ENCODE data around the gene GSTA2.
"Not testable (repeated sequence)": the region's sequence is repeated elsewhere in the genome, so short reads cannot be mapped to it uniquely, and the experiment has no call there.

Gene GSTA2

DNA sequence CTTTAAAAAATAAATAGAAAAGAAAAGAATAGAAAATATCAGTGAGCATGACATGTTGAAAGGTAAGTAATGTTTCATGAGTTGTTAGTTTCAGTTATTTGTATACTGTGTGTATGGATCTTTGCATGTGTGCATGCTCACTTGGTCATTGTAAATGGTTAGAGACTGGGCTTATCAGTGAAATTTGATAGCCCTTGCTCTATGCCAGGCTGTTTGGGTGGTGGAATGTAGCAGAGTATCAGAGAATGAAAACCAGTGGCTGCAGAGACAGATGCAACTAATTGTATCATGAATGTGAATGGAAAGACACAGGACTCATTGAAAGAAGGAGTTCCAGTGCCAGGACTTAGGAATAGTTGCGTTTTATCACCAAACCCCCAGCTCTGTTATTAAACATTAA is 4.2 kb downstream of the GSTA2 start:
- DNase-seq, result no peak

DNA sequence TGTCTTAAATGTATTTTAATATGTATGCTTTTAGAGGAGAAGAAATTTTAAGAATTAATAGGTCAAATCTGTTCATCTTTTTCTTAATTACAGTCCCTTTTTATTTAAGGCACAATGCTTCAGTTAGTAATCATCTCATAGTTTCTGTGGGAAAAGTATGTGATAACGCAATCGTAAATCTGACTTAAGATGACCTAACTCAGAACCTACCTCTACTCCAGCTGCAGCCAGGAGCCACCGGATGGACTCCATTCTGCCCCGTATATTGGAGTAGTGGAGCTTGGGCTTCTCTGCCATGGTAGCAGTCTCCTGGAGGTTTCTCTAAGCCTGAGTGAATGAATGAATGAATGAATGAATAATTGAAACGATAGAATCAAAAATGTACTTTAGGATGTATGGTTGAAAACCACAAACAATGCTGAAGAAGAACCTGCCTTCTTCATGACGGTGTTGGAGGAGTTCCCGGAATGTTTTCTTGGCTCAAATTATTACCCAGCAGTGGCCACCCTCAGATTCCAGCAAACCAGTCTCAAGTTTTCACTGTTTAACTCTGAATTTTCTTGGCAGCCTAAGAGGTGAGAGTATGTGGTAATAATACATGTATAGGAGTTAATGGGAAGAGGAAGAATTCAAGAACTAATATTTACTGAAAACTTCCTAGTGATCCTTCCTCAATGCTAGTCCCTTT is 5.5 kb downstream of the GSTA2 start:
- DNase-seq, result not testable (repeated sequence)

DNA sequence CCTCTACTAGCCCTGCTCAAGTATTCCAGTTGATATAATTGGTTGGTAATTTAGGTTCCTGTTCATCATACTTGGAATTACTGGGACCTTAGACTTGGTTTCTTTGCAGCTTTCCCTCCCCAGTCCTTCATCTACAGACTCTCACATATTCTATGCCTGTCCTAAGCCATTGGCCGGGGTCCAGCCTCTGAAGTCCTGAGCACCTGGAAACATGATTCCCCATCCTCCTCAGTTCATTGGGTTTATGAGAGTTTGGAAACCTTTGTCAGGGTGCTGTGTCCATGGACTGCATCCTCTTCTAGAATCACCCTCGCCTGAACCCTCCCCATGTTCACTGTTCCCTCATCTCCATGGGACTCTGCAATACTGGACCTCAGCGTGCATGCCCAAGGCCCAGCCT is 8.8 kb downstream of the GSTA2 start:
- no peak for DNase-seq

DNA sequence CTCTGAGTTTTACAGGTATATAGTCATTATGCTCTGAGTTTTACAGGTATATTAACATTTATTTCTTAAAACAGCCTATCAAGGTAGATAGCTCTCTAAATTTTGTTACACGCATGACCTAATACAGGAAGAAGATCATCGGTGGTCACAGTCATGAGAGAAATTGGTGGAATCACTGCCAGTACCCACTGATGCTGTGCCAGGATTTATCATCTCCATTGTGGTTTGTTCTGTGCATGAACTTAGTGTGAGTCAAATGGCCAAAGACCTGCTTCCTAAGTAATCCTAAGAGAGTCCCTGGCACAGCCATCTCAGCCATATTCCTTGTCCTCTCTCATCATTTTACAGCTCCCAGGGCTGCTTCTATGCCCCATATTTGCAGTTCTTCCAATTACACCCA is 10.1 kb downstream of the GSTA2 start:
- DNase-seq, result not testable (repeated sequence)

DNA sequence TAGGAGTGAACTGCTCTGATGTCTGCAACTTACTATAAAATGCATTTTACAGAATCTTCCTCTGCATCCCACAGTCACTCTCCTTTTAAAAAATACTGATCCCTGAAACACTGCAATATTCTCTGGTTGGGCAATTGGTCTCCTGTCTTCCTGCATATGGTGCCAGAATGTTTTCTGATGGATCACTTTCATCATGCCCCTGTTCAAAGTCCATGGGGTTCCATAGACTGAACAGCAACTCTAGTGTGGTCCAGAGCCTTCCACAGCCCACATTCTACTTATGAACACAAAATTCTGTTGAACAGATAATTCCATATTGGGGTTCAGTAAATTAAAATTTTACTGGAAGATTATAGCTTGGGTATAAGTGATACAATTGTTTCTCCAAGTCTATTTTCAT is 11.0 kb downstream of the GSTA2 start:
- DNase-seq, result no peak

DNA sequence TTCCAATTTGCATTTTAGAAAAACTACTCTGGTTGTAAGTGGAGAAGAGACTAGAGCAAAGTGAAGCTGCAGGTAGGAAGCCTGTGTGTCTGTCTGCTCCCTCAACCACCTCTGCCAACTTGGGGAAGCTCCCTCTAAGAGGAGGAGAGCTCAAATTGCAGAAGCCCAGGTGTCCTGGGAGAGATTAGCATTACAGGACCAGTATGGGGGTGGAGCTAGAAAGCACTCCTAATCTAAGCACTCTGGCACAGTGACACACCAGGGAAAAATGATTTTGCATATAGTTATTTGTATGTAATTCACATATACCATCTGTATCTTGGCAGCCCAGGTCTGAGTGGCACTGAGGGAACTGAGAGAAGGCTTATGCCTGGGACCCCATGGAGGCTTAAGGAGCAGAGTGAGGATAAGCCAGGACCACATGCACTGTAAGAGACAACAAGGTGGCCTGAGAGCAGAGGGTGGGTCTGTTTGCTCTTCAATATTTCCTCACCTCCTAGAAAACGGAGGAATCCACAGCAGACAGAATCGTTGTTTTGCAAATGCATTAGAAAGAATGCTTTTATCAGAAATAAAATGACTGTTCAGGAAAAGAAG is 13.6 kb downstream of the GSTA2 start:
- no peak for DNase-seq

DNA sequence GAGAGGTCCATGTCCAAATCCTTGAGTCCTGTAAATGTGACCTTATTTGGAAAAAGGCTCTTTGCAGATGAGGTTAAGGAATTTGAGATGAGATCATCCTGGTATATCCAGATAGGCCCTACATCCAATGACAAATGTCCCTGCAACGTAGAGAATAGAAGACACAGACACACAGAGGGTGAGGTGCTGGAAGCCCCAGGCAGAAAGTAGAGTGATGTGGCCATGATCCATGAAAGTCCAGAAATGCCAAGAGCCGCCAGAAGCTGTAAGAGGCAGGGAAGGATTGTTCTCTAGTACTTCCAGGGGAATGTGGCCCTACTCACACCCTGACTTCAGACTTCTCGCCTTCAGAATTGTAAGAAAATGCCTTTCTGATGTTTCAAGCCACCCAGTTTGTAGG is 16.0 kb downstream of the GSTA2 start:
- not testable (repeated sequence) for DNase-seq

DNA sequence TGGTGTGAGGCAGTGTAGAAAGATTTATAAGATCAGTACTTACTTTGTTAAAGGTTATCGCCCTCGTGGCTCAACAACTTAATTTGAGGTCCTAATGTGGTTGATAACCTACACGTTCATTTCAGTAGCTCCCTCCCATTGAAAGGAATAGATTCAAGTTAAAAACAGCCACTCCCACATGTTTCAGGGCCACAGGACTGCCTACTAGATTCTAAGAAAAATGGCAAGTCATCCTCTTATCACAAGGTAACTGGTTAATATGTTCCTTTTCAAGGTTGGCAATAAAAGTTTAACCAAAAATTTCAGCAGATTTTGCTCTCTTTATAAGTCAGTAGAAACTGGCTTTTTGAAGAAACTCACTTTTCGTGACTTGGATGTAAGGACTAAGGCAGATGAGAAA is 17.1 kb downstream of the GSTA2 start:
- no peak for DNase-seq

DNA sequence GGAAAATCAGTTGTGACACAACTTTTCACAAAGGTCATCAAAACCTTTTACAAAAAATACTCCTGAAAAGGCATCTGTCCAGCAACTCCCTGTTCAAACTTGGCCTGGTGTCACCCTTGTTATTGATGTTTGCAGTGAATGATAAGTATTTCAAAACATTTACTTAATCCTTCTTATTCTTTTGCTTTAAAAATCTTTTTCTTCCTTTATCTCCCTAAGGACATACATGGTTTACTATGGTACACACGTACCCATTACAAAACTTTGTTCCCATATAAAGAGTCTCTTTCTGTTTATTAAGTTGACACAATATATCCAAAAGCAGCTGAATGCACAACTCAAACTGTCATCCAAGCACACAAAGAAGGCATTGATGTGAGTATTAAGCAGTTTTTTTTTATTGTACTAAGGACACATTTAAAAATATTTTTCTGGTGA is 17.5 kb downstream of the GSTA2 start:
- DNase-seq, result no peak

DNA sequence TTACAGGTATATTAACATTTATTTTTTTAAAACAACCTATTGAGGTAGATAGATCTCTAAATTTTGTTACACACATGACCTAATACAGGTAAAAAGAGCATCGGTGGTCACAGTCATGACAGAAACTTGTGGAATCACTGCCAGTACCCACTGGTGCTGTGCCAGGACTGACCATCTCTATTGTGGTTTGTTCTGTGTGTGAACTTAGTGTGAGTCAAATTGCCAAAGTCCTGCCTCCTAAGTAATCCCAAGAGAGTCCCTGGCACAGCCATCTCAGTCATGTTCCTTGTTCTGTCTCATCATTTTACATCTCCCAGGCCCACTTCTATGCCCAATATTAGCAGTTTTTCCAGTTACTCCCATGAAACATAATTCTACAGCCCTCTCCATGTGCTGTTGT is 21.4 kb downstream of the GSTA2 start:
- DNase-seq, result no peak

DNA sequence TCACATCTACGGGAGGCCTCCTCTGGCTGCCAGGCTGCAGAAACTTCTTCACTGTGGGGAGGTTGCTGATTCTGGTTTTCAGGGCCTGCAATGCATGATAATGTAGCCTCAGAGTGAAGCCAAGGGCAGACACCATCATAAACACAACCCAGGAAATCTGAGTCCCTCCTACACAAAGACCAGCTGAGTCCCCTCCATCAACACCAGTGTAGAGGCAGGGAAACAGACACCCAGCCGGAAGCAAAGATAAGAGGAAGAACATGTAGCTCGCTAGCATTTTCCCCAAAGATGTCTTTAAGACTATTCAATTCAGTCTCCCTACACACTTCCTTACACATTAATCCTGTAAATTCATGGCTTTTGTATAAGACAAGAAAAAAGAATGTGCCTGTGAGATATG is 23.6 kb downstream of the GSTA2 start:
- no peak for DNase-seq

DNA sequence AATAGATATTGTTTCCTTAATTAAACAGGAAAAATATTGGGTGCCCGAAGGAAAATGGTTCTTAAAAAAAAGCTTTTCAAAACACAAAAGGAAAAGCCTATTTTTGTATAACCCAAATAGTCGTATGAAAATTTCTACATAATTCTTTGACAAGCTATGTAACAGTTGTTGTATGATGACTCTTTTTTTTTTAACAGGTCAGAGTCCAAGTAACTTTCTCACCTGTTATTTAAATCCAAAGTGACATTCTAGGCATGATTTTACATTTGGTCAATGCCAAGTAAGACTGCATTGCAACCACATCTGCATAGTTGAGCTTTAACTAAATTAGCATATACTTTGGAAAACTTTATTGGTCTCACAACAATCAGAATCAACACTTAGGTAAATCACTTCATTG is 24.1 kb downstream of the GSTA2 start:
- DNase-seq, result no peak

DNA sequence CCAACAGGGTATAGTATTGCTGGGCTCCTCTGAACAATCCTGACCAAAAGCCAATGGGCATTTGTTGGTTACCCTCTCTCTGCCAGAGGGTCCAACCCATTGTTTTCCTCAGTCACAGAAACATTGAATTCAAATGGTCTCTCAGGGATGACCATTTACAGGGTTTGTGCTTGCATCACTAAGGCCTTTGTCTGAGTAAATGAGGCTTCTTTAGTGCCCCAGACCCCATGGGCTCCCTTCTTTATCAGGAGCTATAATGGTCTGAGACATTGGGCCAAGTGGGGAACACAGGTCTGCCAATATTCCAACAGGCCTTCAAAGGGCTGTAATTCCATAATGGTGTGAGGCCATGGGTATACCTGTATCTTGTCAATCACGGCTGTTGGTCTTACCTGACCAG is 27.1 kb downstream of the GSTA2 start:
- DNase-seq, result no peak

DNA sequence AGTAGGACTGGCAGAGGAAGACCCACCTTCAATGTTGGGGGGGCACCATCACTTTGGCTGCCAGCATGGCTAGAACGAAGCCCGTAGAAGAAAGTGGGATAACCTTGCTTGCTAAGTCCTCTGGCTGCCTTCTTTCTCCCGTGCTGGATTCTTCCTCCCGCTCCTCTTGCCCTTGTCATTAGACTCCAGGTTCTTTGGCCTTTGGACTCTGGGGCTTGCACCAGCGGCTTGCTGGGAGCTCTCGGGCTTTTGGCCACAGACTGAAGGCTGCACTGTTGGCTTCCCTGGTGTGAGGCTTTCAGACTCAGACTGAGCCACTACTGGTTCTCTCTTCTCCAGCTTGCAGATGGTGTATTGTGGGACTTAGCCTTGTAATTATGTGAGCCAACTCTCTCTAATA is 28.2 kb downstream of the GSTA2 start:
- no peak for DNase-seq

DNA sequence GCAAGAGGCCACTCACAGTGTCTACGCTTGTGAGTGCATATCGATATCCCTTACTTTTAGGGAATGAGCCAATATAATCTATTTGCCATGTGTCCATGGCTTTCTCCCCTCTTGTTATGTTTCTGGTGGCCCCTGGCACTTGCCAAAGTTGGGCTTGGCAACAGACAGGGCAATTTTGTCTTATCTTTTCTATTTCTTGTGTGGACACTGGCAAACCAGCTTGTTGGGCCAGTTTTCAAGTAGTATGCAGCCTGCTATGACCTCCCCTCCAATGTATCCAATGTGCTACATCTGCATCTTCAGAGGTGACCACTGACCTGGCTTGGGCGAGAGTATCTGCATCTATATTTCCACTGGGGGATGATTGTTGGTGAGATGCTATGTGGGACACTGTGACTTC is 29.2 kb downstream of the GSTA2 start:
- no peak for DNase-seq

DNA sequence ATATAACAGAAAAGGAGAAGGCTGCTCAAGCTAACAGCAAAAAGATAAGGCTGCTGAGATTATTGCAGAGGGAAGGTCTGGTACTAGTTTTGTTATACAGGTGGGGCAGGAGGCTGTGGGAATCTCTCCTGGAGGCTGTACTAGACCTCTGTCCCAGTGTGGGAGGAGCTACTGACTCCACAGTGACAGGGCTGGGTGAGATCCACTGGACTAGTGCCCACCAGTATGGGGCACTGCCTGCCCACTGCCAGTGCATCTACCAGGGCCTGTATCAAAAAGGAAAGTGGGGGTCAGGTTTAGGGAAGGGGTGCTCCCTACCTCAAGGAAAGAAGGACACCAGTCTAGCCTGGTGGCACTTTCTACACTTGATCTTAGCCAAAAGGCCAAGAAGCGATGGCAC is 30.1 kb downstream of the GSTA2 start:
- no peak for DNase-seq

DNA sequence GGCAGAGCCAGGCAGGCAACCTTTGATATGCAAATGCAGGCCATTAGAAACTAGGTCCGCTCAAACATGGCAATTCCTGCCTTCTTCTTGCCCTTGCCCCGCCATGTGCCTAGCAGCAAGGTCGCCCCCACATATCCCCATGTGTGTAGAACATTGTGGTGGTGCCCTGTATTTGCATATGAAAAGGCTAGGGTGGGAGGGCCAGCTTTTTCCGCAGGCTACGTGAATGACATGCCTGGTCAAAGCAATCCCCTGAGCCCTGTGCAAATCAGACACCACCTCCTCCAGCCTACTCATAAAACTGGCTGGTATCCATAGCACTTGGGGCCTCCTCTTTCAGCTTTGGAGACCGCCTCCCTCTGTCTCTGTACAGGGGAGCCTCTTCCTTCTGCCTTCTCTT is 31.6 kb downstream of the GSTA2 start:
- DNase-seq, result no peak

DNA sequence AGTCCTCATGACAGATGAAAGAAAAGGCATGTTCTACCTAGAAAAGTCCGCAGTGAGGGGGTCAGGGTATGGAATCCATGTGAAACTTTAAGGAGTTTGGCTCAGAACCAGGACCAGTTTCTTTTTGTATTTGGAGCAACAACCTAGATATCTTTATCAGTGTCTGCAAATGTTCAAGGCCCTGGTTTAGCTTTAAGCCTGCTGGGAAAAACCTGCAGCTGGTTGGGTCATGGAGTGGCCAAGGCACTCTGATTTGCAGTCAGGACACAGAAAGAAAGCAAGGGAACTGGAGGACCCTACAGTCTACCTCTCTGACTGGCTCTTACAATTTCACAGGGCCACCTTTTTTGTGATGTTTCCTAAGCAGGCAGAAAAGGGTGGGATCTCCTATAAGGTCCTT is 33.7 kb downstream of the GSTA2 start:
- no peak for DNase-seq

DNA sequence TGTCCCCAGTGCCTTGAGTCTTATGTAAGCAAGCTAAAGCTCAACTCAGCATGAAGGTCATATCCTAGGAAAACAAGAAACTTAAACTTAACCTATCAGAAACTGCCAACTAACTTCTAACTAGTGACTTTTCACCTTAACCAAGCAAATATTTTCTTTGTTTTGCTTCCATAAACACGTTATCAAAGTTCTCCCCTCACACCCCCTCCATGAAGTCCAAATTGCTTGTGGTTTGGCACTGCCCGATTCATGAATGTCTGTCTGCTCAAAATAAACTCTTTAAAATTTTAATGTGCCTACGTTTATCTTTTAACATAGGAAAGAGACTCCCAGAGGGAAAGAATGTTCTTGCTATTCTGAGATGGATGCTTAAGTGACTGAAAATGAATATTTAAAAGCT is 34.9 kb downstream of the GSTA2 start:
- DNase-seq, result no peak

DNA sequence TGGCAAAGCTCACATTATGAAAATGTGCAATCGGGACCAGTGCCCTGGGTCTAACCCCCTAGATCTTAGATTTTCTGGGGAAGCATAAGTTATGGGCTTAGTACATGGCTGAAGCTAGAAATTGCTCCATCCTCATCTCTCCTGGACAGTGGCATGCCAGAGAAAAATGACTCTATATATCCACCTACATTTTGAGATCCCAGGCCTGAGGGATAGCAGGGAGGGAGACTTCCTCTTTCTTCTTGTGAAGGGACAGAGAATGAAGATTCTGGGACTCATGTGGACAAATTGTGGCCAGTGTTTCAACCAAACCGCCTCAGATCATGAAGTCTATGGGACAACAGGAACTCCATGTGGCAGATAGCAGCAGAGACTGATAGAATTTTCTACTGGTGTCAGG is 35.4 kb downstream of the GSTA2 start:
- no peak for DNase-seq

DNA sequence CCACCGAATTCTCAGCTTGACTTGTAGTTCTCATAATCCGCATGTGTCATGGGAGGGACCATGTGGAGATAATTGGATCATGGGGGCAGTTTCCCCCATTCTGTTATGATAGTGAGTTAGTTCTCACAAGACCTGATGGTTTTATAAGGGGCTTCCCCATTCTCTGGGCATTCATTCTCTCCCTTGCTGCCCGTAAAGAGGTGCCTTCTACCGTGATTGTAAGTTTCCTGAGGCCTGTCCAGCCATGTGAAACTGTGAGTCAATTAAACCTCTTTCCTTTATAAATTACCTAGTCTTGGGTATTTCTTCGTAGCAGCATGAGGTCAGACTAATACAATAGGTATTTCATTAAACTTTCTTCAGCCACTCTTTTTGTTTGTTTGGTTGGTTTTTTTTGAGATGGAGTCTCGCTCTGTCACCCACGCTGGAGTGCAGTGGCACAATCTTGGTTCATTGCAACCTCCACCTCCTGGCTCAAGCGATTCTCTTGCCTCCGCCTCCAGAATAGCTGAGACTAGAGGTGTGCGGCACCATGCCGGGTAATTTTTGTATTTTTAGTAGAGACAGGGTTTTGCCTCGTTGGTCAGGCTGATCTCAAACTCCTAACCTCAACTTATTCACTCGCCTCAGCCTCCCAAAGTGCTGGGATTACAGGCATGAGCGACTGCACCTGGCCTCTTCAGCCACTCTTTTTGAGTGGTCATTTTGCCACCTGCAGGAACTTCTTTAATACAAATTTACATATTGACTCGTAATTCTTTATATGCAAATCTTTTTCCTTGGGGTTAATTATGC is 36.3 kb downstream of the GSTA2 start:
- DNase-seq, result no peak

DNA sequence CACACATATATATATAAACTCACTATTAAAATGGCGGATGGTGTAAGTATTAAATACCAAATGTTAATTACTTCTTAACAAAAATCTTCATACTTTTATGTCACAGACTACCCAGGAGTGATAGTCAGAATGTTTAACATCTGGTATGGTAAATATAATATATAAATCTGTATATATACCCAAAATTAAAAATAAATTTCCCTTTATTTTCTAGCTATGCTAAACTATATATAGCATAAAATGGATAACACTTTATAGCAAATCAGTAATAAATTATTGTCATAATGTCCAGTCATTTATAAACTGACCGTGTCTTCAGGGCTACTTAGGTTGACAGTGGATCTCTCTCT is 37.1 kb downstream of the GSTA2 start:
- DNase-seq, result no peak

DNA sequence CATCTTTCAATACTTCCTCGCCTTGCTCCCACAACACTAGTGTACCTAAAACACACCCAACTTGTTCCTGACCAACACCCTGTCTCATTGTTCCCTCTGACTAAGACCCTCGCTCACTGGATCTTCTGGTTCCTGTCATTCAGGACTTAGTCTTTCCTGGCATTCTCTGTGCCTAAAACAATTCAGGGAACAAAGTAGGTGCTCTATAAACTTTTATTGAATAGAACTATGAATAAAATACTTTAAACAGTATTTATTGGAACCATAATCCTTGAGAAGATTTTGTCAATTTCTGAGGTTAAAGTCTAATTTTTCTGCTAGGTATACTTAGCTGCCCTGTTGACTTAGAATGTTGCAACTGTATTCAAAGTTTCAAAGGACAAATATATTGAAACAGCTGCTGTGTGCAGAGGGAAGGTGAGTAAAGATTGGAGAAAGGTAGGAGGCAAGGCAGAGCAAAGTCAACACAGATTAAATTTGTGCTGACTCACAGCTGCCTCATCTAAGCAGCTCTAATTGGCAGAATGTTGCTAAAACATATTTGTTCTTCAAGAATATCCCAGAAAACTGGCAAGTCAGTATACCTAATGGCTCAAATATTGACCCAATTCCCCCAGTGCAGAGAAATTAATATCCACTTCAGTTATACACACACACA is 37.6 kb downstream of the GSTA2 start:
- DNase-seq, result no peak

DNA sequence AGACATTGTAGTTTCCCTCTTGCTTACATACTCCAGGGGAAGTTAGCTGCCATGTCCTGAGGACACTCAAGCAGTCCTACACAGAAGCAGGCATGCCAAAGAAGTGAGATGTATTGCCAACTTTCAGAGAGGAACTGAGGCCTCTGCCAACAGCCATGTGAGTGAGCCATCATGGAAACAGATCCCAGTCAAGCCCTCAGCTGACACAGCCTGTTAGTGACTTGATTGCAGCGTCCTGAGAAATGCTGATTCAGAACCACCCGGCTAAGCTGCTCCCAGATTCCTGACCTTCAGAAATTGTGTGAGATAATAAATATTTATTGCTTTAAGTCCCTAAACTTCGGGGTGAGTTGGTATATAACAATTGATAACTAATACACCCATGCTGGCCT is 38.1 kb downstream of the GSTA2 start:
- DNase-seq, result no peak

Measured in CD4-positive, alpha-beta T cell treated with Interleukin-21 for 1 hour (primary cell).